NCI-H2227 treated with DMSO at 0.1 percent for 48 hours (cell line): ENCODE data around the gene DIPK2A.

Source experiments
- DNase-seq: peaks from one replicate; lab custom pipeline; 2025; lab: John Stamatoyannopoulos, UW

DIPK2A gene

DNA sequence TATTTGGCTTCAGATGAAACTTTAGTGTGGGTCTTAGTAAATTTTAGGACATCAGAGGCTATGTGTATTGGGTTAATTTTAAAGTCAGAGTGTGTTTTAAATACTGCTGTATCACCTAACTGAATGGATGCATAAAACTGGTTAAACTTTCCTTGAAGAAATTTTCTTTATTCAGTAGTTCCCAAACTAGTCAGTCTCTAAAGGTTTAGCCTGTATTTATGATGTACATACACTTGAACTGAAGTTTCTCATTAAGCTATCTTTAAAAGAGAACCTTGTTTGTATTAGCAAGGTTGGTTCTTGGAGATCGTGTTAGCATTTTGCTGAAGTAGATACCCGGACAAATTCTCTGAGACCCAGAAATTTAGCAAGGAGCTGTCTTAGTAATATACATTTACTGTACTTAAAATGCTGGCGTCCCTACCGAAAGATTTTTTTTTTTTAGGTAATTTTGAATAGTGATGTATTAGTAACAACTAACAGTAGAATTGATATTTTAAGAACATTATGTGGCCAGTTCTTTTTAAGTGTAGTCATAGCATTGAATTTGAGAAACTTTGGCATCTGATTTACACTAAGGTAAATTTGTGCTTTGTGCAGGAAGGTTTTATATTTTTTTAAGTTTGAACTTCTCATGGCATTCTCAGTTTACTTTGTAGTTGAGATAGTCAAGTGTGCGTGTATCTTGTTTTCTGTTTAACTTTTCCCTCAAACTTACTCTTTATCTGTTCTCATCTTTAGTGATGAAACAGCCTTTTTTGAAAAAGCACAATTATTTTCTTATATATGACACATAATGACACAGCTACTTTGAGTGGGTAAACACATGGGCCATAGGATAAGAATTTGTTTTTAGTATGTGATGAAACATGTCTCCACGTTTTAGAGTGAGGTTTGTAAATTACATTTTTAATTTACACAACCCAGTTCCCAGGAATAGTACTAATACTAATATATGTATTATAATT lies 2.9 kb downstream of the DIPK2A start:
- DNase-seq: no peak

DNA sequence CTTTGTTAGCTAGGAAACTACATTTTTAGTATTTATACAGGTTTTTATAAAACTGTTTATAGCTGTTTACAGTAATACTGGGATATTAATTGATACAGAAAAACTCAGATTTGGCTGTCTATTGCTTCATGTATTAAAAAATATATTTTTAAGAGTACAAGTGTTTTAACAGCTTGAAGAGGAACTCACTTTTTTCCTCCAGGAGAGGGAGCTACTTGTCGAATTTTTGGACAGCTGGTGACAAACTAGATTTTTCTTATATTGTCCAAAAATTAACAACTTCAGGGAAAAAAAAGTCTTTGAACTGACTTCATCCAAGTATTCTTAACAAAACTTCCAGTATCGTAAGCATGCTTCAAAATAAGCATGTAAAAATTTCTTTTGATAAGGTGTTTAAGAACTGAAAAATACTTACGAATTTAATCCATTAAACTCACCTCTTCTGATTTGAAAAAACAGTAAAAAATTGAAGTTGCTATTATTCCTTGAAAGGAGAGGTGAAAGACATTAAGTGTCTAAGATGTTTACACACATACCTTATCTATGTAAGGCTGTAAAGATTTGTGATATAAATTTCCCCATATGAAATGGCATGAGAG lies 4.0 kb downstream of the DIPK2A start:
- peak; percentile 24 for DNase-seq

DNA sequence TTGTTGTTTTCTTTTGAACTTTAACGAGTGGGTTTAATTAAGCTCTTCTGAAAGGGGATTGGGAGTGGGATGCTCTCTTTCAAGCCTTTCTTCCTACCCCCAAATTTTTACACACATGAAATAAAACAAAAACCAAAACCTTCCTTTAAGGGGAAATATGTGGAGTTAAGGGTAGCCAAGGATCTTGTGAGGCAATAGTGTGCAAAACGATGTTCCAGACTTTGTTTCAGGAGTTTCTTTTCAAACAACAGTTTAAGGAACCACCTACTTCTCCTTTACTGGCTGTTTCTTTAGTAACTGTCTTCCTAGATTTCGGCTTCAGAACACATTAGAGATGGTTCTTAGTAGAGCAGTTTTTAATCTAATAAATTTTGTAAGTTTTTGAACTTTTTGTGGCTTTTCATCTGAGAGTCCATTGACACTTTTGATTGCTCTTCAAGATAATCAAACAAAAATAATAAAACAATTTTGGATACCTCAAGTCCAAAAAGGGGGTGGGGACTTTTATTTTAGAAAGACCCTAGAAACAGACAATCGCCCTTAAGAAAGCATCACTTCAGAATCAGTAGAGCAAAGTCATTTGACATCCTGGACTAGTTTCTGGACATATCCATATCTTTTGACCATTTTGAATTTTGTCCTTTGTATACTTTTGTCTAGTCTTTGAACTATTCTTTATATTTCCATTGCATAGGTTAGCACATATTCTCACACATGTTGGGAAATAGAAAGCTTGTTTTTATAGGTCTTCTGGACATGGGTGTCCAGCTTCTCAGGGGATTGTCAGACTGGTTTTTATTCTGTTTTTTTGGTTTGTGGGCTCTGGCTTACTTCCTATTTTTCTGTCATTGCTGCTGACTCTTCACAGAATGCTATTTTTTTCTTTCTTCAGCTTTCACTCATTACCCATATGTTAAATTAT lies 6.0 kb downstream of the DIPK2A start:
- no peak for DNase-seq

DNA sequence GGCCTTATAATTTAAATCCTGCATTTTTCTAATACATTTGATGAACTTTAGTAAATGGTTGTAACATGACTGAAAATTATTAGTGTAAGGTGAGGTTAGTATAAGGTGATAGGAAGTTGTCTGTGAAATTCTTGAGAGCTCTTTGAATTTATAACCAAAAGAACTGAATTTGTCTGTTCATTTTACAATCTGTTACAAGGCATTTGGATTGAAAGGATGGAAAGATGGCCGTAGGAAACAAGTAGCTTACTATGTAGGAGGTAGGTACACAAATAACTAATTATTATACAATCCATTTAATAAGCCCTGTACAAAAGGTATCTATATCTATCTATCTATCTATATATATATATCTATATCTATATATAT lies 6.6 kb downstream of the DIPK2A start:
- DNase-seq: no peak

DNA sequence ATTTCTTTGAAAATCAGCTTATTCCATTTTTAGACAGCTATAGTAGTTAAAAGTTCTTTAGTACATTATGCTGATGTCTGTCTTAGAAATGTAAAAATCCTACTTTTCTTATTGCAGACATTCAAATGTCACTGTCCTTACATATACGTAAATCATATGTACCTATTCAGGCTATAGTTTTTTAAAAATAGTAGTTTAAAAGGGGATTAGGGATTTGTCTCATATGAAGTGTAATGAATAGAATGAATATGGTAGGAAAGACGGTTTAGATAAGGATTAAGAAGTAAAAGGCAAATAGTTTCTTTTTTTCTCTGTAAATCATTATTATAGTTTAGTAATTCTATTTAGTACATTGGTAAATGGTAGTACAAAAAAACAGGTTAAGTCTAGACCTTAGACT lies 7.4 kb downstream of the DIPK2A start:
- DNase-seq: no peak

DNA sequence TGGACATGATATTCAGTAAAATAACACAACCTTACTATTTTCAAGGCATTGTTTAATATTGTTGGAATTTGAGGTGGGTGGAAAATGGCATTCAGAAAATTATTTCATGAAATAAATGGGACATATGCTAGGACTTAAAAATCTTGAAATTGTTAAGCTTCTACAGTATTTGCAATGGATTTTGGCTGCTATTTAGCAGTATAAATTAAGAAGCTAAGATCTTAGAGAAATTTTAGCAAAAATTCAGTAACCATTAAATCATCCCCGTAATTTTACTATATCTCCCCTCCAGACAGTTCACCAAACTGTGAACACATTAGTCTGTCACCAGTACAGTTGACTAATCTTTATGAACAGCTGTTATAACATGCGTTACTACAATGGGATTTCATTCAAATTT lies 8.2 kb downstream of the DIPK2A start:
- no peak for DNase-seq

DNA sequence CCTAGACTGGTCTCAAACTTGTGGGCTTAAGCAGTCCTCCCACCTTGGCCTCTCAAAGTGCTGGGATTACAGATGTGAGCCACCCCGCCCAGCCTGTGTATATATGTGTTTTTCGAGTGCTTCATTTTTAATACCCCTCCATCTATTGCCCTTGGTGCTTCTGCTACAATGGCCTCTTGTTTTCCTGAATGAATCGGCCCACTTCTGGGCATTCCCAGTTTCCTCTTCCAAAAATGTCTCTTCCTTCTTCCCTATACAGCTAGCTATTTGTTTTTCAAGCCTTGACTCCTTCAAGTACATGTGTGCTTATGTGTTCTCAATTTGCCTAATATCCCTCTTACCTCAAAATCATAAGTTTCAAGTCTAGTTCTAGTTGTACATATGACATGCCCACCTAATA lies 16.7 kb downstream of the DIPK2A start:
- no peak for DNase-seq

DNA sequence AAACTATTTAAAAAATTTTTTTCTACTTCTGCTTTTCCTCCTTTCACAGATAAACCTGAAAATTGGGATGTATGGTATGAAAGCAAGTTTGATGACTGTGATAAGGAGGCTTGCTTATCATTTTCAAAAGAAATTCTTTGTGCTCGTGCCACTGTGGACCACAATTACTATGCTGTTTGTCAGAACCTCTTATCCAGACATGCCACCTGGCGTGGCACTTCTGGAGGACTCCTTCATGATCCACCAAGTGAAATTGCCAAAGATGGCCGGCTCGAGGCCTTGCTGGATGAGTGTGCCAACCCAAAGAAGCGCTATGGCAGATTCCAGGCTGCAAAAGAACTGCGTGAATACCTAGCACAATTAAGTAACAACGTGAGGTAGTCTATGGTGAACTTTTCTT lies 17.8 kb downstream of the DIPK2A start:
- DNase-seq: no peak

DNA sequence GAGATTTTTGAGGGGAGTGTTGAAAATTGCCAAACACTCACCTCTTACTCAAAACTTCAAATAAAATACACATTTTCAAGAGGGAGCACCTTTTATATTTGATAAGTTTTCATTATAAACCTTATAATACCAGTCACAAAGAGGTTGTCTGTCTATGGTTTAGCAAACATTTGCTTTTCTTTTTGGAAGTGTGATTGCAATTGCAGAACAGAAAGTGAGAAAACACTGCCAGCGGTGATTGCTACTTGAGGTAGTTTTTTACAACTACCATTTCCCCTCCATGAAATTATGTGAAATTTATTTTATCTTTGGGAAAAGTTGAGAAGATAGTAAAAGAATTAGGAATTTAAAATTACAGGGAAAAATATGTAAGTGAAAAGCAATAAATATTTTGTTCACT lies 20.1 kb downstream of the DIPK2A start:
- DNase-seq: no peak

DNA sequence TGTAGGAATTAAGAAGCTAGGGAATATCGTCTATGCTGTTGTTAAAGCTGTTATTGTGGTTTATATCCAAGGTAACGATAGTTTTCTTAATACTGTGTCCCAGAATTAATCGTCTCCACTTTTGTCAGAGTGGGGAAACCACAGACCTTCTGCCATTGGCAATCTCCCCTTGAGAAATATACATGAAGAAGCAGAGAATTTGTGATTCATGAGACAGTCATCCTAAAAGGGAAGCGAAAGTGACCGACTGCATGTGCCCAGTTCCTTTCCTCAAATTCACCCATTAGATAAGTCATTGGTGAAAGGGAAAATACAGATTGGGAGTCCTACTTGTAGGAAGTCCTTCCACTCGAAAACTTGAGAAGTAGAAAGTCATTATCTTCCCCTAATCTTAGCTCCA lies 26.6 kb downstream of the DIPK2A start:
- DNase-seq: no peak

DNA sequence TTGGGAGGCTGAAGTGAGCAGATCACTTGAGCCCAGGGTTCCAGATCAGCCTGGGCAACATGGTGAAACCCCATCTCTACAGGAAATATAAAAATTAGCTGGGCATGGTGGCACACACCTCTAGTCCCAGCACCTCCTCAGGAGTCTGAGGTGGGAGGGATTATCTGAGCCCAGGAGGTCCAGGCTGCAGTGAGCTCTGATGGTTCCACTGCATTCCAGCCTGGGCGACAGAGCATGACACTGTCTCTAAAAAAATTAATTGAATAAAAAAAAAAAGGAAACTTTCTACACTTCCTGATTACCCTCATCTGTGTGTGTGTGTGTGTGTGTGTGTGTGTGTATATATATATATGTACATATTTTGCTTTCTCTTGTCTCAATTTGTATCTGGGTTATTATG lies 31.4 kb downstream of the DIPK2A start:
- no peak for DNase-seq

DNA sequence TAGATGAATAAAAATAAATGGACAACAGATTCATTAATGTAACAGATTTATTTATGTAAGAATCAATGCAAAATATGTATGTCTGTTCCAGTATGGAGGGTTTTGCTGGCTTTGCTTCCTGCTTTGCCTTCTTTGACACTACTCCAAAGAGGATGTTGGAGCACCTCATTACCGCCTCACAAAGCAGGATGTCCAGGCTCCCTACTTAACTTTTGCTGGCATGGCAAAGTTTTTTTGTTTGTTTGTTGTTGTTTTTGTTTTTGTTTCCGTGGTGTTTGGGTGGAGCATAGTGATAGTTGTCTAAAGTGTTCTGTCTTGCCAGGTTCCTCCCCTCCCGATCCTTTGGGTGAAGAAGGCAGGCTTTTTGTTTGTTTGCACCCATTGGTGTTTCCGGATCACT lies 38.7 kb downstream of the DIPK2A start:
- DNase-seq: no peak

DNA sequence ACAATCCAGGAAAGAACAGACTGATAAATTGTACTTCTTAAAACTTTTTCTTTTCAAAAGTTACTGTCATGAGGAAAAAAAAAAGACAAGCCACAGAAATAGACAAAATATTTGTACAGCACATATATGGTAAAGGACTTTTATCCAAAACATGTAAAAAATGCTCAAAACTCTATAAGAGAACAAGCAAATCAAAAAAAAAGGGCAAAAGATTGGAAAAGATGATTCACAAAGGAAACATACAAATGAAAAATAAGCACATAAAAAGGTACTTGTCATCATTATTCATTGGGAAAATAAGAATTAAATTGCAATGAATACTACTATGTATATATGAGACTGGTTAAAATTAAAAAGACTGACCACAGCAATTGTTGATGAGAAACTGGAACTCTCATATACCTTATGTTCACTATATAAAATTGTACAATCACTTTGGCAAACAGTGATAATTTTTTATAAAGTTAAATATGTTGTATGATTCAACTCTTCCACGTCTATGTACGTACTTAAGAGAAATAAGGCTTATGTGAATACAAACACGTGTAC lies 39.7 kb downstream of the DIPK2A start:
- DNase-seq: no peak

DNA sequence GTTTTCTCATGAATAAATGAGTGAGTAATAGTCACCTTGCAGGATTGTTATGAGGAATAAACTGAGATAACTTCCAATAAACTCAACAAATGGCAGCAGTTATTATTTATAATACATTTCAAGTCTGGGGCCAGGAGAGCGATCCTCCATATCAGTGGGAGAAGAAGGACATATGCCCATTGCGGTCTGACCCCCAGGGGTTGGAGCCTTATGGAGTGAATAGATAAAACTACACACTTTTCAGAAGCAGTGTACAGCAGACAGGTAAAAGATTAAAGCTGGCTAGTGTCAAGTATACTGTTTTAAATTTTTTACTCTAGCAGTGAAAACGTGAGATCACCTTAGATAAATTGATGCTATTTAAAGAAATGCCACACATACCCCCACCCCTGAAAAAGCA lies 43.5 kb downstream of the DIPK2A start:
- no peak for DNase-seq

DNA sequence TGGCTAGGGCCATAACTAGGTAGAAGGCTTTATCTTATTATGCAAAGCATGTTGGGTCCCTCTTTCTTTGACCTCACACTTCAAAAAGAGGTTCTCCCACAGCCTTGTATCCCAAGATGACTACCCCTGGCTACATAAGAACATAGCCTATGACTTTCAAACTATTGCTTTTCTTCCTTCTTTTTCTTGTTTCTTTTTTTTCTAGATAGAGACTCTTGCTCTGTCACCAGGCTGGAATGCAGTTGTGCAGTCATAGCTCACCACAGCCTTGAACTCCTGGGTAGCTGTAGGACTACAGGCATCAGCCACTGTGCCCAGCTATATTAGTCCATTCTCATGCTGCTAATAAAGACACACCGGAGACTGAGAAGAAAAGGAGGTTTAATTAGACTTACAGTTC lies 47.2 kb downstream of the DIPK2A start:
- DNase-seq: no peak
